Measurements from ENCODE around the gene BACH2.

DNA sequence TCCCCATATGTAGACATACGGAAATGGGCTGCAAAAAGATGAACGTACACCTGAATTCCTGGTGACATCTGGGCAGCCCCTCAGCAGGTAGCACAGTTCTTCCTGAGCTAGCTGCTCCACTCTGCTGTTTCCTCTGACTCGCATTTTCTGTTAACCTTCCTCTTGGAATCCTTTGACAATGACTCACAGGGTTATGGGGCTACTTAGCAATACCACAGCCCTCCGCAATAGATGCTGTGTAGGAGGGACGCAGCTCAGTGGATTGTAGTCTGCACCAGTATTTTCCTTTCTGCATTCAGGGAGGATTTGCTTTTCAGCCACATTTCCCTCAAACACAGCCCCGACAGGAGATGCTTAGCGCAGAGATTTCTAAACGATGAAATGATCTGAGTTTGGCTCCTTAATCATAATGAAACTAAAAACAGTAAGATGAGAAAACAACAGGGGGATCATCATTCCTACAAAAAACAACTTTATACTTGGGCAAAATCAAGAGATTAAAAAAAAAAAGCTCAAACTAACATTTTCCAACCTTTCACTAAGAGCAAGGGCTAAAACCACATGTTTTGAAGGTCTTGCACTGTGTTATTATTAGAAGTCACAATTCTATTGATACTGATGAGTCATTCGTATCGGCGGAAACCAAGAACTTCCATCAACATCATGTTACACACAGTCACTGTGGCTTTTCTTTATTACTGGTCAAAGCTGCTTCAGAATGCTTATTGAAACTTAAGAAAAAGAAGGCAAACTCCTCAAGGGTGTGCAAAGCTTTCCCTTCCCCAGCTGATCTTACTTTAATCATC lies 12.2 kb downstream of the BACH2 start:
- TF ChIP-seq EZH2 (IDR thresholded peaks at IDR 0.05; ENCODE audit: insufficient read depth, poor library complexity, severe bottlenecking) (no peak), EZH2phosphoT487 (IDR thresholded peaks at IDR 0.05; ENCODE audit: insufficient read depth, low read depth) (no peak)

Measured in GM23248 (cell line).